GM19397 (cell line): ENCODE results near the gene TEX264.

ENCODE experiments used
- ATAC-seq: cut with Tn5 transposase; IDR thresholded peaks from one replicate; pipeline ENCODE4 v1.9.1; 2021; ENCODE audit warnings: mild to moderate bottlenecking, moderate library complexity; ENCODE audit not compliant: unreplicated experiment

TEX264 gene

DNA sequence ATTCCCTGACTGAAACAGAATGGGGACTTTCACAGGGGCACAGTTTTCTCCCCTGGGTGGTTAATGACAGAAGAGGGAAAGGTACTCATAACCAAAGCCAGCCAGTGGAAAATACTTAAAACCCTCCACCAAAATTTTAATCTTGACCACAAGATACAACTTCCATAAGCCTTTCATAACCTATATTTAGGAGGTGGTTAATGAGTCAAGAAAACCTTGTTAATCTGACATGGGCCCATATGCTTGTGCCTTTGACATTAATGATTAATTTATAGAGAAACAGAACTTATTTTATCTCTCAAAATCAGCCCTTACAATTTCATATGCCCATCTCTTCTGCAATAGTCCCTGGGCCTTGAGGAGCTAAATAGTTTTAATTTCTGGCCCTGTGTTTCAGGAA is 76.8 kb downstream of the TEX264 start:
- ATAC-seq, result no peak

DNA sequence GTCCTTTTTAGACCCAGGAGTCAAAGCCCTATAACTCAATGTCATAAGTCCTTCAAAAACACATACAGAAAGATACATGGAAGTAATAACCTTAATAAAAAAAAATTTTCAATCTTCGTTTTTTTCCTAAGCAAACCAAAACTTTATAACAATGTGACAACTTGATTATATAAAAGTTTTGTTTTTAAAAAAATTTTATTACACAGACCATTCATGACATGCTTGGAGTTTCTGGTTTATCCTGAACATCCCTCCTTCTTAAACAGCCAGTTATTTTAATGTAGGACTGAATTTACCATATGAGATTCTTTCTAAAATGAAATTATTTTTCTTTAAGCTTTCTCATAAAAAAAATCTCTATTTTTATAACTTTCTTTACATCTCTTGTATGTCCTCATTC is 77.3 kb downstream of the TEX264 start:
- ATAC-seq, result no peak

DNA sequence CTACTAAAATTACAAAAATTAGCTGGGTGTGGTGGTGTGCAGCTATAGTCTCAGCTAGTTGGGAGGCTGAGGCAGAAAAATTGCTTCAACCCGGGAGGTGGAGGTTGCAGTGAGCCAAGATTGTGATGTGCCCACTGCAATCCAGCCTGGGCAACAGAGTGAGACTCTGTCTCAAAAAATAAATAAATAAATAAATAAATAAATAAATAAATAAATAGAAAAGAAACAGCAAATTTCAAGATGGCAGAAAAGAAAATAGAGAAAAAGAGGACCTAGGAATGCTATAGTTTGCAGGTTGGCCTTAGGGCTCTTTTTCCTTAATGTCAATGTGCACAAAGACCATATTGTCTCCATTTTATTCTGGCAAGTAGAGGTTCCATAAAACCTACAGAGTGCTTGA is 79.8 kb downstream of the TEX264 start:
- no peak for ATAC-seq

DNA sequence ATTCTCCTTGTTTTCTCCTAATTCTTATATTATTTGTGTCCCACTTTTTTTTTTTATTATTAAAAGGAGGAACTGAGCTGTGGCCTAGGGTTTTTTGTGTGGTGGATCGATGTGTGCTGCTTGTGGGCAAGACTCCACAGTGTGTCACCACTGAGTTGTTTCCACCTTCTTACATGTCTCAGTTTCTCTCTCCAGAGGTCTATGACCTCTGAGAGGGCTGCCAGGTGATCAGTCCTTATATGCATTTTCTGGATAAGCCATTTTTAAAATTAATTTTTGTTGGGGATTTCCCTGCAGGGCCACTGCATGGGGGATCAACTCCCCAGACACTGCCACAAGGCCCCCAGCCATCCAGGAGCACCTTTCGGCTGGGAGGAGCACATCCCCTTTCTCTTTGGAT is 80.2 kb downstream of the TEX264 start:
- no peak for ATAC-seq
